Esophagus muscularis mucosa (tissue), 4 donors: ENCODE results near the gene ANTXR1. TPM values are rescaled to one million over a fixed set of nuclear protein-coding genes. Genes with fewer than 3 reads are reported as not detected.

ENCODE experiments used
- DNase-seq: peaks from one replicate; pipeline ENCODE4 v3.0.0-alpha.2; 2017; ENCODE audit errors: extremely low spot score
- H3K27ac ChIP-seq, 4 donors: fragments of 200-600 bp; sonication (generic); replicated peaks in 1 of 4; 1 replicate in 3 of 4; 2 replicates in 1 of 4; pipeline ENCODE4 v1.5.1; 2016 to 2019; ENCODE audit warnings: mild to moderate bottlenecking in 1 of 4
- H3K27me3 ChIP-seq, 4 donors: fragments of 200-600 bp; sonication (generic); one replicate each; pipeline versions ENCODE4 v1.5.1 to v1.6.0; 2016 to 2019
- H3K36me3 ChIP-seq, 4 donors: fragments of 200-600 bp; sonication (generic); one replicate each; pipeline ENCODE4 v1.5.1; 2016 to 2019
- H3K4me1 ChIP-seq, 4 donors: fragments of 200-600 bp; sonication (generic); one replicate each; pipeline ENCODE4 v1.5.1; 2016 to 2019
- H3K4me3 ChIP-seq, 4 donors: fragments of 200-600 bp; sonication (generic); 1 replicate in 2 of 4; 2 replicates in 2 of 4; pipeline ENCODE4 v1.5.1; 2016 to 2019; ENCODE audit warnings: mild to moderate bottlenecking in 4 of 4, moderate library complexity in 1 of 4
- H3K9me3 ChIP-seq, 4 donors: fragments of 200-600 bp; sonication (generic); 1 replicate in 3 of 4; 2 replicates in 1 of 4; pipeline ENCODE4 v1.5.1; 2016 to 2019
- CTCF ChIP-seq, 3 experiments: fragments of 200-600 bp in 2 of 3; fragments of 450-650 bp in 1 of 3; sonication (generic) in 2 of 3; IDR thresholded peaks; one replicate each; pipeline ENCODE4 v1.5.1; 2017 to 2019; ENCODE audit warnings: antibody characterized with exemption in 3 of 3, mild to moderate bottlenecking in 2 of 3, moderate library complexity in 1 of 3
- EP300 ChIP-seq: sonication (generic); formaldehyde crosslinking; IDR thresholded peaks from one replicate; pipeline ENCODE4 v1.6.1; 2017; ENCODE audit warnings: antibody characterized with exemption
- POLR2A ChIP-seq: fragments of 450-650 bp; IDR thresholded peaks from one replicate; pipeline ENCODE4 v1.6.1; 2017; ENCODE audit warnings: antibody characterized with exemption, moderate library complexity, mild to moderate bottlenecking, low read depth
- POLR2AphosphoS5 ChIP-seq, 2 donors: sonication (generic); formaldehyde crosslinking; IDR thresholded peaks; one replicate each; pipeline ENCODE4 v1.6.1; 2017; ENCODE audit warnings: antibody characterized with exemption in 2 of 2
- WGBS: methylation state at CpG from one replicate; pipeline ENCODE4 v1.1.5; 2018; 5-methylcytosine and 5-hydroxymethylcytosine counted together
- intact Hi-C: fragments of 100-400 bp; cut with DNase I; formaldehyde crosslinking; loops from one replicate; pipeline ENCODE4 v1.15.1; 2023
- total RNA-seq, 4 donors: library from RNA; depleted of rRNA; stranded (reverse); fragments of >200 nt; gene quantifications; one replicate each; pipeline versions ENCODE4 v1.1.0 to v1.2.1, GENCODE V29; 2016

Gene ANTXR1
- total RNA-seq, 4 donors from 2014 or later, result 74.6 to 115 (median 92.1) TPM

- H3K4me3 ChIP-seq, result no peak overlapping the region
- H3K27me3 ChIP-seq, result no peaks in the 10 kb centered on the region
- intact Hi-C loops, result no loop called here
- TF ChIP-seq POLR2A (no peak), CTCF (IDR thresholded peaks at IDR 0.05) (no peak), POLR2AphosphoS5 (IDR thresholded peaks at IDR 0.05) (no peak), EP300 (no peak)
- H3K27ac ChIP-seq, result peak overlapping the region; percentile 5 to 50 (median 45)
- peaks cover 7 to 47% (median 42%) of the 10 kb centered on the region in 4 donors for H3K4me1 ChIP-seq
- H3K36me3 ChIP-seq, result peaks cover 0 to 48% (median 14%) of the 10 kb centered on the region in 4 donors
- WGBS, result 91% methylated on average over 10 of the region's 10 CpGs
- H3K9me3 ChIP-seq, result no peaks in the 10 kb centered on the region
- DNase-seq, result no peak
Observed at GRCh38 chr2:69077252-69077950, 64.4 kb downstream of the ANTXR1 start.

GRCh38 chr2:69080071-69080470 lies 67.1 kb downstream of the ANTXR1 start:
- peaks cover 0 to 48% (median 14%) of the 10 kb centered on the region in 4 donors for H3K36me3 ChIP-seq
- H3K9me3 ChIP-seq, result no peaks in the 10 kb centered on the region
- no peaks in the 10 kb centered on the region for H3K27me3 ChIP-seq
- intact Hi-C loops, result no loop called here
- TF ChIP-seq EP300, result no peak
- no peak for TF ChIP-seq POLR2A
- TF ChIP-seq POLR2AphosphoS5 (IDR thresholded peaks at IDR 0.05), result no peak
- no peak for TF ChIP-seq CTCF (IDR thresholded peaks at IDR 0.05)
- H3K27ac ChIP-seq, result peak overlapping the region in 1 of 4 donors; percentile 26
- 84% methylated on average over 4 of the region's 4 CpGs for WGBS
- H3K4me3 ChIP-seq, result no peak overlapping the region
- H3K4me1 ChIP-seq, result peaks cover 17 to 40% (median 36%) of the 10 kb centered on the region in 4 donors
- DNase-seq, result no peak

GRCh38 chr2:69081001-69081580 lies 68.1 kb downstream of the ANTXR1 start:
- Histone ChIP-seq H3K4me1 (peaks cover 17 to 39% (median 36%) of the 10 kb centered on the region in 4 donors), H3K4me3 (no peak overlapping the region), H3K9me3 (no peaks in the 10 kb centered on the region), H3K36me3 (peaks cover 0 to 41% (median 14%) of the 10 kb centered on the region in 4 donors), H3K27ac (peak overlapping the region; percentile 27 to 69 (median 60)), H3K27me3 (no peaks in the 10 kb centered on the region)
- no peak for DNase-seq
- intact Hi-C loops, result no loop called here
- 95% methylated on average over 3 of the region's 3 CpGs for whole genome bisulfite sequencing
- no peak for TF ChIP-seq POLR2AphosphoS5 (IDR thresholded peaks at IDR 0.05)
- TF ChIP-seq EP300, result no peak
- TF ChIP-seq CTCF (IDR thresholded peaks at IDR 0.05), result no peak
- no peak for TF ChIP-seq POLR2A

GRCh38 chr2:69081757-69082156 lies 68.8 kb downstream of the ANTXR1 start:
- no peaks in the 10 kb centered on the region for H3K9me3 ChIP-seq
- WGBS, result 89% methylated on average over 4 of the region's 4 CpGs
- no peaks in the 10 kb centered on the region for H3K27me3 ChIP-seq
- no peak overlapping the region for H3K4me3 ChIP-seq
- H3K27ac ChIP-seq, result peak overlapping the region; percentile 58 to 69 (median 60)
- H3K36me3 ChIP-seq, result peaks cover 0 to 37% (median 14%) of the 10 kb centered on the region in 4 donors
- TF ChIP-seq EP300 (no peak), CTCF (IDR thresholded peaks at IDR 0.05) (no peak), POLR2AphosphoS5 (IDR thresholded peaks at IDR 0.05) (no peak), POLR2A (no peak)
- no peak for DNase-seq
- peaks cover 15 to 42% (median 34%) of the 10 kb centered on the region in 4 donors for H3K4me1 ChIP-seq
- intact Hi-C loops, result no loop called here
